Stimulated activated CD8-positive, alpha-beta memory T cell treated with anti-CD3 and anti-CD28 coated beads, Interleukin-12 subunit alpha, Interleukin-12 subunit beta, amount 100 ng/mL, for 4 hours (primary cell): ENCODE data around the gene TRUB1.
"Not testable (repeated sequence)": the region's sequence is repeated elsewhere in the genome, so short reads cannot be mapped to it uniquely, and the experiment has no call there.

Experiments used
- DNase-seq: peaks from one replicate; pipeline ENCODE4 v3.0.0-alpha.2; 2020; ENCODE audit warnings: low read depth

Gene TRUB1

DNA sequence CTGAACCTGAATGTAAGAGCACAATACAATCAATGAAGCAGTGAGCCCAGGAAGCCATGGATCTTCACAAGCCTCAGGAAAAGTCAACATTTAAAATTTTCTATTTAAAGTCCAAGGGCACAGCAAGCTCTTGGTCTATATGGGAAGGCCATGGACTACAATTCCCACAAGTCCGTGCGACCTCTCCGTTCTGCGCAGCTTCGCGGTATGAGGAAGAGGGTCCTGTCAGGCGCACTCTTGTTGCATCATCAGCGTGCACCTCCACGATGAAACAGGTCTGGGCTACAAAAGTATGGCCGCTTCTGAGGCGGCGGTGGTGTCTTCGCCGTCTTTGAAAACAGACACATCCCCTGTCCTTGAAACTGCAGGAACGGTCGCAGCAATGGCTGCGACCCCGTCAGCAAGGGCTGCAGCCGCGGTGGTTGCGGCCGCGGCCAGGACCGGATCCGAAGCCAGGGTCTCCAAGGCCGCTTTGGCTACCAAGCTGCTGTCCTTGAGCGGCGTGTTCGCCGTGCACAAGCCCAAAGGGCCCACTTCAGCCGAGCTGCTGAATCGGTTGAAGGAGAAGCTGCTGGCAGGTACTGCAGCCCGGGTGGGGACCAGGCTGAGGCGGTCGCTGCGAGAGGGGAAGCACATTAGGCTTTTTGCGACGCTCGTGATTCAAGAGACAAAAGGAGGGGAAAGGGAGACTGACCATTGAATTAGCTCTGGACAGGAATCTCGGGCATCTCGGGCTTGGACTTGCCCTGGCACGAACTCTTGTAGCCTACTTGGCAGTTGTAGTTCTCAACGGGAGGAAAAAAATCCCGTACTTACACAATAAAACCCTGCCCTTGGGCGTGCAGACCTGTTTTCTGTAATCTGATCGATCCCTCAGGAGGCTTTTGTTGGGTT, at the start of gene TRUB1:
Gene TRUB1 (plus strand): TSS at position 234 of the 894 bp plus-strand sequence. CDS start 59 bp downstream, at position 293.
- peak; percentile 73 for DNase-seq

DNA sequence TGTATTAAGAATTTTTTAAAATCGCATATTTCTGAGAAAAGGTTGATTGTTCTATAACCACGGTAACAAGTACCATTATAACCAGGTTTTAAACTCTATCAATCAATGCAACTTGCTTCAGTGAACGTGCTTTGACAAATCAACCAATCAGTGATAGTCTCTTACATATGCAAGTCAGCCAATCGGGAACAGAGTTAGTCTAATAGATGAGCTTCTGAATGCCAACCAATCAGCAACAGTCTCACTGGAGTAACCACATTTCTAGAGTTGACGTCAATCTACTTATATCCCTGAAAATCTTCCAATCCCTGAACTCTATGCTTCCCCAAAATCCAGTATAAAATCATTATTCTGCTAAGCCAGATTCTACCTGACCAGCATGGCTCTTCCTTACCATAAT, 44.7 kb upstream of the TRUB1 start:
- DNase-seq: no peak

DNA sequence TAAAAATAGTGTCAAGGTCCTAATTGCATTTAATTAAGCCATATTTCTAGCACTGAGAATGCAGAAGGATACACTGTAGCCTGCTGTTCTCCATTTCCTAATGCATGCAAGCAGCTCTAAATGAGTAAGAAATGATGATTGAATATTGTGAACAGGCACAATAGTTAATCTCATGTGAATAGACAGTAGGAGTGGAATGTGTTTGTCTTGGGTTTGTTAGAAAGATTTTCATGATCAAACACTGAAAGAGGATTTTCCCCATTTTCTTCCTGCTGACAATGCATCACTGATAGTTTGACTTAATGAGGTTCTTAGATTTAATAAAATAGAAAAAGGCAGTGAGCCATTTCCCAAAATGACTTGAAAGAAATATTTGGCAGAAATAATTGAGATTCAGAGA, 43.1 kb upstream of the TRUB1 start:
- no peak for DNase-seq

DNA sequence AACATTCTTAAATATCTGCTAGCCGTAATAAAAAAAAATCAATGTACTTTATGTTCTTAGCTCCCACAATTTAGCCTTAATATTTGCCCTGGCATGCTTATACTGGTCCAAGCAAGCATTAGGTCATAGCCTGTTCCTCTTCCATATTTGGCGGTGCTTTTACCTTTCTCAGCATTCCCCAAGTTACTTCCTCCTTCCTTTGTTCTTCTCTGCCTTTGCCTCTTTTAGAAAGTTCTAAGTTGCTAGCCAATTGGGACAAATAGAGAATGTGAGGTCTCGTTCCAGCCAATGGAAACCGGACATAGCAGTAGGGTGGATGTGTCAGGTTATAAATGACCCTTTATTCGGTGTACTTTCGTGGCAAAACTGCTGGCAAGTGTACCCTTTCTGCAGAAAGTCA, 41.0 kb upstream of the TRUB1 start:
- not testable (repeated sequence) for DNase-seq

DNA sequence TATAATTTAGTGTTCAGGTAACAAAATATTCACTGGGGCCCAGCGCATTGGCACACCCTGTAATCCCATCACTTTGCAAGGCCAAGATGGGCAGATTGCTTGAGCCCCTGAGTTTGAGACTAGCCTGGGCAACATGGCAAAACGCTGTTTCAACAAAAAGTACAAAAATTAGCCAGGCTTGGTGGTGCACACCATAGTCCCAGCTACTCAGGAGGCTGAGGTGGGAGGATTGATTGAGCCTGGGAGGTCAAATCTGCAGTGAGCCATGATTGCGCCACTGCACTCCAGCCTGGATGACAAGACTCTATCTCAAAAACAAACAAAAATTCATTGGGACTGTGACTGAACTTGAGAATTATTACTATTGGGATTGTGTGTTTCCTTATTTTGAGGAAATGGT, 40.4 kb upstream of the TRUB1 start:
- DNase-seq: no peak

DNA sequence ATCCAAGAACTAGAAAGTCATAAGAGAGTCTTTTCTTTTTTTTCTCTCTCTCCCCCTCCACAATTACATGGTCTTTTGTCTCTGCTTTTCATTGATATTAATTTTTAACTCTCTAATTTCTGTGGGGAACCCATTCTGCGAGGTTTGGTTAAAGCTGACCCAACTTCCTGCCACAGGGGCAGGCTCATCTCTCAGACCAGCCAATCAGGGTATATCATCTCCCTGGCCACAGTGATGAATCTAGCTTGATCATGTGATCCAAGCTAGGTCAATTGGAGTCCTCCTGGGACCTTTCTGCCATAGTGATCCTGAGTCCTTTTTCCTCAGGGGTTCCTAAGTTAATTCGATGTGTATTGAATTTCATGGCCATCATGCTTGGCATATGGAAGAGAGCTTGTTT, 38.0 kb upstream of the TRUB1 start:
- no peak for DNase-seq

DNA sequence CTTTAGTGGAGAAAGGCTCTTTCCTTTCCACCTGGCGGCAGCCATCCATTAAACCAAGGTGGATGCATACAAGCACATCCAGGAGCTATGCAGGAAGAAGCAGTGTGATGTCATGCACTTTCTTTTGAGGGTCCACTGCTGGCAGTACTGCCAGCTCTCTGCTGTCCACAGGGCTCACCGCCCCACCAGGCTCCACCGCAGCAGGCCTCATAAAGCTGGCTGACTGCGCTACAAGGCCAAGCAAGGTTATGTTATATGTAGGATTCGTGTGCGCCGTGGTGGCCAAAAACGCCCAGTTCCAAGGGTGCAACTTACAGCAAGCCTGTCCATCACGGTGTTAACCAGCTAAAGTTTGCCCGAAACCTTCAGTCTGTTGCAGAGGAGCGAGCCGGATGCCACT, 37.3 kb upstream of the TRUB1 start:
- DNase-seq: no peak

DNA sequence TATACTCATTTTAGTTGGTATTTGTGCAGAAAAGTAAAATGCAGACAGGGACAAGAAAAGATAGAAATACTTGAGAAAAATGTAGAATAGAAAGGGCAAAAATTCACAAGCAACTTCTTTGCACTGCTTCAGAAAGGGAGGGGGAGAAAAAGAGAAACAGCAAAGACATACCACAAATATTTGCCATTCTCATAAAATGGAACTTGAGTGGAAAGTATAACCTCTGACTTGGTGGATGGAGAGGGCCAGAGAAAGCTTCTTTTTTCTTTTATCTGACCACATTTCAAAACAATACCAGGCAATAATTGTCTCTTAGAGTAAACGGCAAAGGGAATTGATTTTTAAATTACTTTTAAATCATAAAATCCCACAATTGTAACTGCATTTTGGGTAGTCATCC, 35.8 kb upstream of the TRUB1 start:
- no peak for DNase-seq

DNA sequence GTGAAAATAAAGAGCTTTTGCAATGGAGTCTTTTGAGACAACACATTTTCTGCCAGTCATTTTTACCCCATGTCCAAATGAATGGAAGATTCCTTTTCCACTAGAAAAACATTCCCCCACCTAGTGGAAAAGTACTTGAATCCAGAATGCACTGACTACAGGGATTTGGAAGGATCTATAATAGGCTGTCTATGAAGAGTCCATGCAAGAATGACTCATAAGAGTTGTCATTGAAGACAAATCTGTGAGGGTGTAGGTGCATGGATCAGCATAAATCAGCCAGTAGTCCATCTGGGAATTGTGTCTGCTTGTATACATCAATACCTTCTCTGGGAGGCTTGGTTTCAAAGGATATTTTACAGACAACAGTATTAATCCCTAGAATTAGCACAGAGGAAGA, 32.5 kb upstream of the TRUB1 start:
- no peak for DNase-seq

DNA sequence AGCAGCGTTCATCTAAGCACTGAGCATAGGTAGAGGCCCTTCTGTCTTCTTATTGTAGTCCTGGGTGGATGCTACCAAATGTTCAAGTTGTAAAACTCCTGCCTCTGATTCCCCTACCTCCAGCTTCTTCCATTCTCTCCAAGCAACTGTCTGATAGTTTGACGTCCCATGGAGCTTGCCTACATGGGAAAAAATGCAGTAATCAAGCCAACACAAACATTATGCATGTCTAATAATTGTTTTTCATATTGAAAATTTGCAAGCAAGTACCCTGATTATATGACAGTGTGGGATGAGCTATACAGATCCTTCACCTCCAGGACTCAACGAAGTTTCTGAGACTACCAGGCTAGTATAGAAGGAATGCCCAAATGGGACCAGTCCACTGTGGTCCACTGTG, 31.0 kb upstream of the TRUB1 start:
- no peak for DNase-seq

DNA sequence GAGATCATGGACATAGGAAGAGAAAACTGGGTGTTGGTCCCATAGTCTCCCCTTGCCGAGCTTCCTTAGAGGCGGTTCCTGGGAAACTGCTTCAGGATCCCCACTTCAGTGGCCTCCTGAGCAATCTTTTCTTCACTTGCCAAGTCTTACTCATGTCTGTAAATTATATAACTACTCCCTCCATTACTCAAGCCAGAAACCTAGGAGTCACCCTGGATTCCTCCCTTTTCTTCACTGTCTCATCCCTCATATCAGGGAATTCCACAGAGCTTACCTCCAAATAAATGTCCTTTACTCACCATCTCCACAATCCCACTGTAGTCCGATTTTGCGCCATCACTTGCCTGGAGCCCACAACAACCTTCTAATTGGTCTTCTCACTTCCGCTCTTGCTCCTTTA, 29.1 kb upstream of the TRUB1 start:
- no peak for DNase-seq

DNA sequence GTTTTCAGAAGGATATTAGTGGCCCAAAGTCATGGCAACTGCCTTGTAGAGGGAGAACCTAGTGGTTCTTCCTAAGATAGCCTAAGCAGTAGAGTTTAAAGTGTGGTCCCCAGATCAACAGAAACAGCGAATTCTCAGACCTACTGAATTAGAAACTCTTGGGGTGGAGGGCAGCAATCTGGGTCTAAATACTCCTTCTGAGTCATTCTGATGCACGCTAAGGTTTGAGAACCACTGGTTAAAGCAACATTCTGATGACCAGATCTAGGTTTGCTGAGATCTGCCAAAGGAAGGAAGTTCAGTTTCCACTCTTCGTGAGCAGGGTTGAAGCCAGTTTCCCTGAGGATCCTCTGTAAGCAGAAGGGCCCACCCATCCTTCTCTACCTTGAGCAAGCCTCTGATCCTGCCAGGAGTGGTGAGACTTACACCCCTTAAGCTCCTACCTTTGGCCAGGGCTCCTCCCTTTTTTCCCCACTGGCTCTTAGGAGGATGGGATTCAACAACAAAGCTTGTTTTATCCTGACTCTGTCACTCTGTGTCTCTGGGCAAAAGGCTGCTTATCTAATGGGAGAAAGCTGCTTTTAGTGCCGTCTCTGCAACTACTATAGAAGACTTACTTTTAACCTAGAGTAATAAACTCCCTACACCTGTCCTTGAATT, 26.8 kb upstream of the TRUB1 start:
- no peak for DNase-seq

DNA sequence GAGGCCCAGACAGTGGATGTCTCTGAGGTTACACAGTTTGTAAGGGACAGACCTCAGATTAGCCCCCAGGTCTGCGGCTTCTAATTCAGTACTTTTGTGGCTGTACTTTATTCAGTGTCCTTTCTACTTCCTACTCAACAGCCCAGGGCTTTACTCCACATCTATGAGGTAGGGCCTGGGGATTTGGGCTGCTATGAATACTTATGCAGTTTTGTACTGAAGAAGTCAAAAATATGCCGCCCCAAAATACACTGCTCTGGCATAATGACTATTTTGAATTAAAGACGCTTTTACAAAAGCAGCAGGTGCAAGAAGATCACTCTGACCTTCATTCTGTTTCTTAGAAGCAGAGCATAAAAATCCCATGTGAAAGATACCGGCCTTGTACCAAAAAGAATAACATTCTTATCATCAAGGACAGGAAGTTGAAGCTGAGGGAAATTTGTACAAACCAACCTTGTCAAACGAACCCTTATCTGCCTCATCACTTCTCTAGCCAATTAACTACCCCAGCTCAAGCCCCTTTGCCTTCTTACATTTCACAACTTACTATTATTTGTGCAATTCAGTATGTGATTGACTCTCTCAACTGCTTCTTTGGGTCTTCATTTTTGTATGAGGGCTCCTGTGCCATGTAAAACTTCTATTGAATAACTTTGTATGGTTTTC, 26.1 kb upstream of the TRUB1 start:
- no peak for DNase-seq

DNA sequence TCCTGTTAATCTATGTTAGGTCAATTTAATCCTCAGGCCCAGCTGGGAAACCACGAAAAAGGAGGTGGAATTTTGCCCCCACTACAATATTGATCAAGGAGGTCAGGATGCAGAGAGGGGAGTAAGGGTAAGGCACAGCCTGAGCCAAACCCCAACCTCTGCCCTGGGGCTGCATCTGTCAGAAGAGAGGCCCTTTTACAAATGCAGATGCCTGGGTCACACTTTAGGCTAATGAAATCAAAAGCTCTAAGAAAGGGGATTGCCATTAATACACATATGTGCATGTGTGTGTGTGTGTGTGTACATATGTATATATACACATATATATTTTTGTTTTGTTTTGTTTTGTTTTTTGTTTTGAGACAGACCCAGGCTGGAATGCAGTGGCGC, 25.5 kb upstream of the TRUB1 start:
- no peak for DNase-seq

DNA sequence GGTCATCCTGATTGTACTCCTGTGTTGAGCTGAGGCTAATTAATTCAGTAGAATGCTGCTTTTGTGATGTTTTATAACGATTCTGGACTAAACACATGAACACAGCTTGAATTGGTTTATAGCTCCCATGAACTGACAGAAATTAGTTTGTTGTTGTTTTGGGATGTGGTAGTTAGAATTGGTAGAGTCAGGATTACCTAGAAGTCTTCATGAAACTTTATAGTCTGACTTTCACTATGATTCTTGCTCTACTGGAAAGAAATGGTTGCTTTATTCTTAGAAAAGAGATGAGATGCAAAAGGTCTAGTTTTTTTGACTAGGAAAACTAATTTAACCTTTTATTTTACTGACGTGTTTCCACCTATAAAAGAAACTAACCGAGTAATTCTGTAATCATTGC, 23.4 kb upstream of the TRUB1 start:
- no peak for DNase-seq

DNA sequence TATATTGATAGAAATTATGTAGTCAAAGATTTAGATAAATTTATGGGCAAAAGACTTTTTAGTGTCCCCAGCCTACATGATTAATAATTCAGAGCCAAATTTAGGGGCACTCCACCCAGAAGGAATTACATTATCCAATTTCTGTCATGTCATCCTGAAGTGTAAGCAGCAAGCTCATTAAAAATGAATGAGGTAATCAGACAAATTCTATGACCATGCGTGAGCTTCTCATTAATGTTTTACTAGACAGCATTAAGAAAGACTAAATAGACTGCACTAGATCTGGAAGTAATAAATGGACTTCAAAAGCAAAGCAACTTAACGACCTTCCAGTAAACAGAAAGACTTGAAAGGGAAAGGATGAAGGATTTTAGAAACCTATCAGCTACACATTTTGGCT, 22.7 kb upstream of the TRUB1 start:
- DNase-seq: no peak

DNA sequence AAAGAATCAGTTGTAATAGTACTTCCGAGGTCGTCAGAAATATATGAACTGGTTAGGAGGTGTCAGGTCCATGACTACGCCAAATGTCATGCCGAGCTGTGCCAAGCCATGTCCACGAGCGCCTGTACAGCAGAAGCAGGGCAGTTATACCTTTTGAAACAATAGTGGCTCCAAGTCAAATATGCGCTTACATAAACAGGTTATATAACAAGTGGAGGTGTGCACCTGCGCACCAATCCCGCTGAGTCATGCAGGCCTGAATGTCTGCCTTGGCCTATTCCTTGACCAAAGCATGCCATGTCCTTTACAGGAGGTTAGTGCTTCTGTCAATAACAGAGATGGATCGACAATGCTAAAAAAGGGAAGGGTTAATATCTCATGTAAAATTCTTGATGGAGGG, 21.3 kb upstream of the TRUB1 start:
- no peak for DNase-seq

DNA sequence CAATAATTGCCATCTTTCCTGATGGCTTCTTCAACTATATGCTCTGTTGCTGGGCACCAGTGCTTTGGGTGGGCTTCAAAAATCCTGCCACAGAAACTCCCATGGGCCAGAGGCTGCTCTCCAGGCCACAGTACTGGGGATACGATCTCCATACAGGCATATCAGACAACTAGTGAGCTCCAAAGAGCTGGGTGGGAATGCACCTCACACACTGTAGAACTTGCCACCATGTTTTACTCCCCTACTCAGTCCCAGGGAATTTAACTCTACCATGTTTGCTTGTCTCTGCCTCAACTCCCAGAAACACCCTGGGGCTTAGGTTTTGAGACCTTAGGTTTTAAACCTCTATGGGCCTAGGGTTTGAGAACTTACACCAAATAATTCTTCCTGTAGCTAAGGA, 20.5 kb upstream of the TRUB1 start:
- no peak for DNase-seq

DNA sequence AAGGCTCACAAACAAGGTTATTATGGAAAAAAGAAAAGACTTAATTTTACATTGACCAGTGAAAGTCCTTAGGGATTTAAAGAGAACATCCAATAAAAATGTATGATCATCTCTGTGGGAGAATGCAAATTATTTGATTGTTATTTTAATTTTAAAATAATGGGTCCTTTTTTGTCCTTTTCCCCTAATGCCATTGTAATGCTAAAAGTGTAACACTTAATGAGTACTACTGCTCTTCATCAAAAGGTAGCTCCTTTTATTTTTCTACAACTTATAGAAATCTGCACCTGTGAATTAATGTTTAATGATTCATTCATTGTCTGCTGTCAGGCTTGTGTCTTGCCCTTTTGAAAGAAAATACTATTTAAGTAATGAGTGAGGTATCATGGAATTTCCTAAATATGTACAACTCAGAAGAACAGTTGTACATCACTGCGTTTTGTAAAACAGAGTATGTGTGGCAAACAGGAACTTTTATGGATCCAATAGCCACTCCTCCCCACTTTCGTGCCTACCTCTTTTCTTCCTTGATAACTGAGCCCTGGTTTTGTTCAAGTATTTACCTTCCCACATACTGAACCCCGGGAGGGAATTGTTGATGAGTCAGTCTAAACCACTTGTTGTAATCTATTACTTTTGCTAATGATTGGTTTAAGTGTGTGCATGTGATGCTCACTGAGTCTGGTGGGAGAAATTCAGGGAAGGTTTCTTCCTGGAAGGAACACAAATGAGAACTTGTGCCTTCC, 19.9 kb upstream of the TRUB1 start:
- DNase-seq: no peak

DNA sequence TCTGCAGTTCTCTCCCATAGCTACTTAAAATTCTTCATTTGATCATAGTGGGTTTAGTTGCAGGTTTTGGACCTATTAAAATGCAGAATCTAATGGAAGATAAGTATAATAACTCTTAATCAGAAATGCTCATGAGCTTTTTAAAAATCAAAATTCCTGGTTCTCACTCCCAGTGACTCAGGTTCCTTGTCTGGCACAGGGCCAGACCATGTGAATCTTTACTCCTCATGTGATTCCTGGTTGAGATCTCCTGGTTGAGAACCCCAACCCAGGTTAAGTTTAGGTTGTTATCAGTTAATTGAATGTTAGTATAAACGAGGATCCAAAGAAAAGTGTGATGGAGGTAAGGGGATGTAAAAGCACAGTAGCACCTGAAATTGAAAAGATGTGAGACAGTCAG, 17.5 kb upstream of the TRUB1 start:
- no peak for DNase-seq

DNA sequence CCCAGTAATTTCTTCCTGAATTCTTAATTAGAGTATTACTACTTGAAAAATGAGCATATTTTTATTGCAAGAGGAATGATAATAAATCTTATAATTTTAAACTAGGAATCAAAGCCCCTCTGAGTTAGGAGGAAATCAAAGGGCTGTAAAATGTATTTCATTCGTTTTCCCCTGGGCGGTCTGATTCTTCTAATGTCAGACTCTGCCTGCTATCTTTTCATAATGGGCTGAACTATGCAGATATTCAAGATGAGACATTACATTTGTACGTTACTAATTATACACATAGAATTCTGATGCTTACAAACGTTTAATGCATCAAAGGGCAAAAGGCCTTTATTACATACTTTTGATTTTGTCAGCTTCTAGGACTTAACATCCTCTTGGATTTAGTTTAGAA, 16.0 kb upstream of the TRUB1 start:
- DNase-seq: no peak

DNA sequence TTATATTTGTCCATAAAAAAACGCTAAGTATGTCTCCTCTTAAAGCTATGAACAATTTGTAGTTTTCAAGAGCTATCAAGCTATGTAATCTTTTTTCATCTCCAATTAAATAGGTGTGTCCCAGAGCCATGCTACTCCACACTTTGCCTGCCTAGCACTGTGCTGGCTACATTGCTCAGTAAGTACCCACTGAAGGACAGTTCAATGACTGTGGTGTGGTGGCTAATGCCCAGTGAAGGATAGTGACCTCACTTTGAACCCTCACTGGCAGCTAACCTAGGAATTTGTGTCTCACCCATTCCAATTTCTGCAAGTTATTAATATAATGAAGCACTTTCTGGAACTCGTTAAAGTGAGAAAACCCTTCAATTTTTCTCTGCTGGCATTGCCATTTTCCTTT, 14.4 kb upstream of the TRUB1 start:
- DNase-seq: no peak
